HTR-8/SVneo (cell line): ENCODE results near the gene GPLD1.
"Not testable (repeated sequence)": the region's sequence is repeated elsewhere in the genome, so short reads cannot be mapped to it uniquely, and the experiment has no call there.

Source experiments
- DNase-seq: peaks from one replicate; pipeline ENCODE4 v3.0.0; 2011; ENCODE audit warnings: low spot score, mixed read lengths; ENCODE audit not compliant: insufficient read length
- FAIRE-seq: peaks from 2 replicates; lab custom pipeline; 2011; peaks lifted over from hg19 to GRCh38; lab: Jason Lieb, UNC

GPLD1 gene

GRCh38 chr6:24489470-24489869 lies at the start of gene GPLD1:
Gene GPLD1, minus strand, starts transcription at chr6:24489578. Its CDS starts 67 bp downstream, at chr6:24489511.
- DNase-seq (no peak), FAIRE-seq (no peak)

DNA sequence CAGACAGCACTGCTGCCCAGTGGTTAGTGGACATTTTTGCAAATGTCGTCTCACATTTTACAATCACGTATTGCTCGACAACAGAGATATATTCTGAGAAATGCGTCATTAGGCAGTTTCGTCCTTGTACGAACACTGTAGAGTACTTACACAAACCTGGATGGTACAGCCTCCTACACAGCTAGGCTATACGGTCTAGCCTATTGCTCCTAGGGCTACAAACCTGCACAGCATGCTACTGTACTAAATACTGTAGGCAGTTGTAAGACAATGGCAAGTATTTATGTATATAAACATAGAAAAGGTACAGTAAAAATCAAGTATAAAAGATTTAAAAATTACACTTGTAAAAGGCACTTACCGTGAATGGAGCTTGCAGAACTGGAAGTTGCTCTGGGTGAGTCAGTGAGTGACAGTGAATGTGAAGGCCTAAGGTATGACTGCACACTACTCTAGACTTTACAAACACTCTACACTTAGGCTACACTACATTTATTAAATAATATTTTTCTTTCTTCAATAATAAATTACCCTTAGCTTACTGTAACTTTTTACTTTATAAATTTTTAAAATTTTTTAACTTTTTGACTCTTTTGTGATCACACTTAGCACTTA lies 48.5 kb upstream of the GPLD1 start:
- DNase-seq = no peak
- FAIRE-seq = no peak

GRCh38 chr6:24537082-24537699 lies 47.8 kb upstream of the GPLD1 start:
- FAIRE-seq (no peak), DNase-seq (no peak)

DNA sequence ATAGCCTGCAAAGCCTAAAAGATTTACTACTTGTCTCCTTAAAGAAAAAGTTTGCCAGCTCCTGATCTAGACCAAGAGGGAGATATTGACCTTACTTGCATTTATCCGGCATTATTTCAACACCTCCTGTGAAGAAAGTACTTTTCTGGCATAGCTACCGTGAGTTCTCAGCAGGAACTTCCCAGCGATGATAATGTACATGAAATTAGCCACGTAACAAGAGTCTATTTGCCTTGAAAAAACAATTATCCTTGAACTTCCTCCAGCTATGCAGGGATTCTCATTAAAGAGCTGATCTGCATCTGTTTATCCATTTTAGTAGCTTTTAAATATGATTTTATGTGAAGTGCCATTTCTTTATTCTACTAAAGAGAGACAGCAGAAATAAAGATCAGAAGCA lies 47.1 kb upstream of the GPLD1 start:
- DNase-seq (no peak), FAIRE-seq (no peak)

- FAIRE-seq (no peak), DNase-seq (no peak)
These were observed 45.8 kb upstream of the GPLD1 start for GRCh38 chr6:24535210-24535609.

GRCh38 chr6:24534329-24534728 lies 45.0 kb upstream of the GPLD1 start:
- no peak for DNase-seq
- no peak for FAIRE-seq

DNA sequence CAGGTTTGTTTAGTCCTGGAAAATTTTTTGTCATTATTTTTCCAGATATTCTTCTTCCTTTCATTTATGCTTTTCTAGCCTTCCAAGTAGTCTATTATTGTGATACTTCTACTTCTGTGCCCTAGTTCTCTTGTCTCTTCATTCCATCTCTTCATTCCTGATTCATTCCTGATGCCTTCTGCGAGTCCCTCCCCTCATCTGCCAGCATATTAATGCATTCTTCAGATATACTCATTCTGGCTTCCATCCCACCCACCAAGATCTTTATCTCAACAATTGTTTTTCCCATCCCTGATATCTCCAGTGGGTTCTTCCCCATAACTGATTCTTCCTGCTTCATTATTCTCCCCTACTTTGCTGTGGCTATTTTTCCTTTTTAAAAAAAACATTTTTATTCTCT lies 40.6 kb upstream of the GPLD1 start:
- FAIRE-seq = no peak
- DNase-seq = no peak

DNA sequence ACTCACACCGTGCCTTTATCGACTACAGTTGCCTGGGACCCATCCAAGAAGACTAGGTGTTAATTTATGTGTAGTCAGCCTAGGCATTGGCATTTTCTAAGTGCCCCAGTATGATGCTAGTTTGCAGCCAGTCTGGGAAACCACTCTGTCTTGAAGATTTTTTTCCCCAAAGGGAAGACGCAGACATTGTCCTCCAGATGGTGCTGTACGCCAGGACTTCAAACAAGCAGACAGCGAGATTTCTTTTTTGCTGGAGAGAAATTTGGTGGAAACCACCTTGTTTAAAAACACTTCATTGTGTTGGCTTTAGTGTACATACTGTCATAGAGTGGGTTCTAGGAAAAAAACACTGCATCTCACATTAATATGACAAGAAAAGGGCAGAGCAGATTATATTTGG lies 35.4 kb upstream of the GPLD1 start:
- peak; percentile 29 for DNase-seq
- no peak for FAIRE-seq

DNA sequence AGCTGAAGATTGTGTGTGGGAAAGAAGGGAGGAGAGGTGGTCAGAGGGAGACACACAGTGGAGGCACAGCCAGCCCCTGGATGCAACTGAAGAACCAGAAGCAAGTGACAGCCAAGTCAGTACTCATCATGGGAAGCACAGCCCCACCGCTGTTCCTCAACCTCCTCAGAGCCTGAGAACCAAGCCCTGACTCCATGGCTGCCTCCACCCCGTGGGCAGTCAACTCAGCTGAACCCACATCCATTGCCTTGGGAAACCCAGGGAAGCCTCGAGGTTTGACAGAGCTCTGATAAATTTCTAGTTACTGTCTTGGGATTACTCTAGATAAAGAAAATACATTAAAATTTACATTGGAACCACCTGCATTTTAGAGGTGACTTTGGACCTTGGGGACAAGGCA lies 35.0 kb upstream of the GPLD1 start:
- no peak for FAIRE-seq

DNA sequence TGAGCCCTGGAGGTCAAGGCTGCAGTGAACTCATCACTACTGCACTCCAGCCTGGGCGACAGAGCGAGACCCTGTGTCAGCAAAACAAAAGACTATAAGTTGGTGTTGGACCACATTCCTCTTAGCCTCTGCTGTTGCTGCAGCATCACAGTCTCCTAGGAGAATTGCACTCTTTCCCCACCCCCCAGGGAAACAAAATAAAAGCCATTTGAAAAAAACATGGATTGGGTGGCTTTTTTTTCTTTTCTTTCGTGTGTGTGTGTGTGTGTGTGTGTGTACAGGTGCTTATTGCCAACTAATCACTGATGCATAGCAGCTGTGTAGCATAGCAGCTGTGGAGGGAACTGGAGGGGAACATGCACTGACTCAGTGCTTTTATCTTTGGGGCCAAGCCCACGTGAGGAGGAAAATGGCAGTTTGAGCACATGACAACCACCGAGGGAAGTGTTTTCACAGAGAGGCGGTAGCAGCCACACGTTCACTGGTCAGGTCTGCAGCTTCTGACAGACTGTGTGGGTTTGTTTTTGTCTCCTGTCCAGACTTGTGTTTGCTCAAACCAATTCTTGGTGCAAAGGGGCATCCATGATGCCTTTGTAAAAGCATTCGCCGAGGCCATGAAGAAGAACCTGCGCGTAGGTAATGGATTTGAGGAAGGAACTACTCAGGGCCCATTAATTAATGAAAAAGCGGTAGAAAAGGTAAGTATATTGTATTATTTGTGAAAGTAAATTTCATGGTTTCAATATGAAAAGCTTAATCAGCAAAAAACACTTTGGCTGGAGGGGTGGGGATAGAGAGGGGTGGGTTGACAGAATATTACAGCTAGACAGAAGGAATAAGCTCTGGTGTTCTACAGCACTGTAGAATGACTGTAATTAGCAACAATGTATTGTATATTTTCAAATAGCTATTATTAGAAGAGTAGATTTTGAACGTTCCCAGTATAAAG lies 33.1 kb upstream of the GPLD1 start:
- FAIRE-seq = no peak
- DNase-seq = no peak

More for the DNA sequence above, 35.0 kb upstream of the GPLD1 start:
- DNase-seq = no peak

DNA sequence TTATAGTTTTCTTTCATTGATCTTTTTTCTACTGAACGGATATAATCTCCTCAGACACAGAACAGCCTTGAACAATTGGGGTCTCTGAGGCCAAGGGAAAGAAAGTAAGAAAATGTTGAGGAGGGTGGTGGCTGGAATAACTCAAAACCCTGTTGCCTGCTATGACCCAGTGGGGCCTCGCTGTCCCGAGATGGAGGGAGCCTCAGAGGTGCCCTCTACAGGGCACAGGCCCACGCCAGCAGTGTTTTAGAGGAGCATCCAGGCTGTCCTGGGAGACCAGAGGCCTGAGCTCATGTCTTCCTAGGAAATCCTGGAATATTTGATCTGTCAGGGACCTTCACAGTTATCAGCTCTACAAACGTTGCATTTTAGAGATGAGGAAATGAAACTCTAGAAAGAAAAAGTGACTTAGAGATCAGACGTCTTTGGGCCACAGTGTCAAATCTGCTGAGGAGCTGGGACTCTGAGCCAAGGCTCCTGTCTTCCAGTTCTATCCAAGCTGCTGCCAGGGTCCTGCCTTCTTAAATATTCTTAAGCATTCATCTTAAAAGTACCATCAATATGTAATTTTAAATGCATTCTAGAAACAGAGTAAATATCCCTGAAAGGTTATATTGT lies 31.7 kb upstream of the GPLD1 start:
- DNase-seq (peak; percentile 63), FAIRE-seq (no peak)

DNA sequence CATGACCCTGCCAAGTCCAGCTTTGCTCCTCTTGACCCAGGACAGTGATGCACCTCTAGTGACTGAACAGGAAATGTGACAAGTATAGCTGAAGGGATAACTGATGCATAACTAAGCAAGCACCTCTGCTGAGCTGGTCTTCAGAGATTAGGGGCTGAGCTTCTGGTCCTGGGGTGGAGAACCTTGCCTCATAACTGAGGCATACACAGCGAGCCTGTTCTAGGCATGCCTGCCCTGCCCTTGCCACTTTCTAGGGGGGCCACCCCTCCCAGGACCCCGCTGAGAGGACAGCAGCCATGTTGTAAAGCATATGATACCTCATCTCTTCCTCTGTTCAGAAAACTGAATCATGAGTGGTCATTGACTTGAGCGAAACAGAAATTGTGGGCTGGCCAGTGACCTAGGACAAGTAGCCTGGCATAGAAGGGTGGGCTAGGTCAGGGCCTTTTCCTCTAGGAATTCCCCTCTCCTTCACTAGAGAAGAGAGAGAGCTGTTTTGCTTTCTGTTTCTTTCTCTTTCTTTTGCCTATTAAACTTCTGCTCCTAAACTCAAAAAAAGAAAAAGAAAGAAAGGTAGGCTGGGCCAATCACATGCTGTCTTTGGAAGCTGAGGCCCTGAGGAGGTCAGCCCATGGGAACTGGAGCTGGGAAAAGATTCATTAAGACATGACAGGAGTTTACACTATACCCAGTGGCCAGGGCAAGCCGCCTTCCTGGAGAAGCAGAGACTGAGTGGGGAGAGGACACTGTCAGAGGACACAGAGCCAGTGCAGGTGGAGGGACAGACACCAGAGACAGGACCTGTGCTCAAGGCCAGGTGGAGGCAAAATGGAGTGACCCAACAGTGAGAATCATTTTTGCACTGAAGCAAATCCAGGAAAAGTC lies 28.5 kb upstream of the GPLD1 start:
- no peak for FAIRE-seq

DNA sequence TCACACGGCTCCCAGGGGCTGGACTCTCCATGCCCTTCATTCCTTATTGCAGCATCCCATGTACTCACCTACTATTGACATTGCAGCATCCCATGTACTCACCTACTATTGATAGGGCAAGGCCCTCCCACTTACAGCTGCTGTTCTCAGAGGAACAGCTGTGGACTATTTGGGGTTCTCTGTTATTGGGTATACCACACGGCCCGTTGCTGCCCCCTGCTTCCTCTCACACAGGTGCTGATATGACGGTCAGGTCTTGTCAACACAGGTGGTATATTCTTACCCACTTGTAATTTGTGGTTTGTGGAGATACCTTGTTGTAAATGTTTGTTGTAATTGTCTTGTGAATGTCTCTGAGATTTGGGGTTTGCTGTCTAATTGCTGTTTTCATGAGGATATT lies 24.2 kb upstream of the GPLD1 start:
- FAIRE-seq = no peak

More for the DNA sequence above, 28.5 kb upstream of the GPLD1 start:
- no peak for DNase-seq

GRCh38 chr6:24511976-24512375 lies 22.6 kb upstream of the GPLD1 start:
- FAIRE-seq, DNase-seq: not testable (repeated sequence)

More for the DNA sequence above, 24.2 kb upstream of the GPLD1 start:
- DNase-seq = no peak

- DNase-seq = no peak
- FAIRE-seq = no peak
These were observed 17.6 kb upstream of the GPLD1 start for GRCh38 chr6:24506814-24507520.

DNA sequence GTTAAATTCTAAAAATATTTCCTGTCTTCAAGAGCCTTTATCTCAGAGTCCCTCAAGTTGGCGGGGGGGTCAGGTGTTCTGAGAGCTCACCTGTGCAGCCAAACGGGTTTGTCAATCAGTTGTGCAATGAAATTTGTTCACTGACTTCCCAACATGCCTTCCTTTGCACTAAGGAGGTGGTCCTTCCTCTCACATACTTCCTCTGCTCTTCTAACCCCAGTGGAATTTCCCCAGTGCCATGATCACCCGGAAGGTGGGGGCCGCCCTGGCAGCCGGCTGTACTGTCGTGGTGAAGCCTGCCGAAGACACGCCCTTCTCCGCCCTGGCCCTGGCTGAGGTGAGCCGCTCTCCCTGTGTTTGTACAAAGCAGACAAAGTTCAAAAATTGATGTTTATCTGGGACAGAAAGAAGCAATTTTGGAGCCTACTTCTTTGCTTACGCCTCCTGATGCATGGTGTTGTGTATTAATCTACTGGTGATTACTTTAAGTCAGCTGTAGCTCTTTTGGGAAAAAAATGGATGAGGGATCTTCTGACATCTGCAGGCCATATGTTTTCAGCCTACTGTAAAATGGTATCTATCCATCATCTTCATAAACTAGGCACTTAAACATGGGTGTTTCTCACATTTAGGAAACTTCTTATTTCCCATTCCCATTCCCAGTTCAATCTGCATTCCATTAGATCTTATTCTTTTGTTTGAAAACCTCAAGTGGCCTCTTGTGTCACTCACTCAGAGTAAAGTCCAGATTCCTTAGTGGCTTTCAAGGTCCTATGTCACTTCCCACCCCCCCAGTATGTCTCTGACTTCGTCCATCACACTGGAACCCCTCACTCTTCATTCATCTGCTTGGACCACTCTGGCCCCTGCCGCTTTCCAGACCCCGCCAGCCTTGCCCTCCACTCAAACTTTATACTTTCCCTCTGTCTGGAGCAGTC lies 15.5 kb upstream of the GPLD1 start:
- DNase-seq = no peak
- no peak for FAIRE-seq

DNA sequence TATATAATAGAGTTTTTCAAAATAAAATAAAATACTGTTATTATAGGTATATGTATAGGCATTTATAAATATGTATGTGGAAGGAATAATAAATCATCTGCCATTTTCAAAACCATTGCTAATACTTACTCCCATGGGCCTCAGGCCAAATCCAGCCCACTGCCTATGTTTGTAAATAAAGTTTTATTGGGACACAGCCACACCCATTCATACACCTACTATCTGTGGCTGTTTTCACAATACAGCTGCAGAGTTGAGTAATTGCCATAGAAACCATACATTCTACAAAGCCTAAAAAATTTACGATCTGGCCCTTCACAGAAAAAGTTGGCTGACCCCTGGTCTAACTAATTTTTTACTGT lies 14.9 kb upstream of the GPLD1 start:
- no peak for FAIRE-seq
- no peak for DNase-seq

GRCh38 chr6:24501914-24502313 lies 12.5 kb upstream of the GPLD1 start:
- DNase-seq = no peak
- FAIRE-seq = no peak
